ENCODE measurements around the gene CTNNBIP1.

Gene CTNNBIP1

DNA sequence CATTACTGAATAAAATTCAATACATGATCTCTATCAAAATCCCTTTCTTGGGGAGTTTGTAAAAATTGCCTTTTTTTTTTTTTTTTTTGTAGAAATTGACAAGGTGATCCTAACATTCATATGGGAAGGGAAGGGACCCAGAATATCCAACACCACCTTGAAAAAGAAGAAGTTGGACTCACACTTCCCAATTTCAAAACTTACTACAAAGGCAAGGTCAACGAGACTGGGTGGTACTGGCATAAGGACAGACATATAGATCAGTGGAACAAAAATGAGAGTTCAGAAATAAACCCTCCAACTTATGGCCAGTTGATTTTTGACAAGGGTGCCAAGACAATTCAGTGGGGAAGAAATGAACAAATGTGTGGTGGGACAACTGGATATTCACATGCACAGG lies 54.9 kb downstream of the CTNNBIP1 start:
- ATAC-seq: no peak
- TF ChIP-seq CSDC2 (CRISPR knock-in tag; IDR thresholded peaks at IDR 0.05): no peak
- TF ChIP-seq ZFP3 (CRISPR knock-in tag; IDR thresholded peaks at IDR 0.05): no peak
- TF ChIP-seq GLIS3 (CRISPR knock-in tag; IDR thresholded peaks at IDR 0.05): no peak
- TF ChIP-seq ZFP30 (CRISPR knock-in tag; IDR thresholded peaks at IDR 0.05): no peak
- TF ChIP-seq ISL1 (CRISPR knock-in tag; IDR thresholded peaks at IDR 0.05): no peak
- TF ChIP-seq TSHZ2 (CRISPR knock-in tag; IDR thresholded peaks at IDR 0.05): no peak
- TF ChIP-seq SNAI2 (CRISPR knock-in tag; IDR thresholded peaks at IDR 0.05): no peak
- TF ChIP-seq, protein P1, sequence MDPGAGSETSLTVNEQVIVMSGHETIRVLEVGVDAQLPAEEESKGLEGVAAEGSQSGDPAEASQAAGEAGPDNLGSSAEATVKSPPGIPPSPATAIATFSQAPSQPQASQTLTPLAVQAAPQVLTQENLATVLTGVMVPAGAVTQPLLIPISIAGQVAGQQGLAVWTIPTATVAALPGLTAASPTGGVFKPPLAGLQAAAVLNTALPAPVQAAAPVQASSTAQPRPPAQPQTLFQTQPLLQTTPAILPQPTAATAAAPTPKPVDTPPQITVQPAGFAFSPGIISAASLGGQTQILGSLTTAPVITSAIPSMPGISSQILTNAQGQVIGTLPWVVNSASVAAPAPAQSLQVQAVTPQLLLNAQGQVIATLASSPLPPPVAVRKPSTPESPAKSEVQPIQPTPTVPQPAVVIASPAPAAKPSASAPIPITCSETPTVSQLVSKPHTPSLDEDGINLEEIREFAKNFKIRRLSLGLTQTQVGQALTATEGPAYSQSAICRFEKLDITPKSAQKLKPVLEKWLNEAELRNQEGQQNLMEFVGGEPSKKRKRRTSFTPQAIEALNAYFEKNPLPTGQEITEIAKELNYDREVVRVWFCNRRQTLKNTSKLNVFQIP (CRISPR knock-in tag; IDR thresholded peaks at IDR 0.05; ENCODE audit: borderline replicate concordance, low read depth): no peak
- TF ChIP-seq ESRRG (CRISPR knock-in tag; IDR thresholded peaks at IDR 0.05): no peak
- TF ChIP-seq, protein P2, sequence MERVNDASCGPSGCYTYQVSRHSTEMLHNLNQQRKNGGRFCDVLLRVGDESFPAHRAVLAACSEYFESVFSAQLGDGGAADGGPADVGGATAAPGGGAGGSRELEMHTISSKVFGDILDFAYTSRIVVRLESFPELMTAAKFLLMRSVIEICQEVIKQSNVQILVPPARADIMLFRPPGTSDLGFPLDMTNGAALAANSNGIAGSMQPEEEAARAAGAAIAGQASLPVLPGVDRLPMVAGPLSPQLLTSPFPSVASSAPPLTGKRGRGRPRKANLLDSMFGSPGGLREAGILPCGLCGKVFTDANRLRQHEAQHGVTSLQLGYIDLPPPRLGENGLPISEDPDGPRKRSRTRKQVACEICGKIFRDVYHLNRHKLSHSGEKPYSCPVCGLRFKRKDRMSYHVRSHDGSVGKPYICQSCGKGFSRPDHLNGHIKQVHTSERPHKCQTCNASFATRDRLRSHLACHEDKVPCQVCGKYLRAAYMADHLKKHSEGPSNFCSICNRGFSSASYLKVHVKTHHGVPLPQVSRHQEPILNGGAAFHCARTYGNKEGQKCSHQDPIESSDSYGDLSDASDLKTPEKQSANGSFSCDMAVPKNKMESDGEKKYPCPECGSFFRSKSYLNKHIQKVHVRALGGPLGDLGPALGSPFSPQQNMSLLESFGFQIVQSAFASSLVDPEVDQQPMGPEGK (CRISPR knock-in tag; IDR thresholded peaks at IDR 0.05; ENCODE audit: borderline replicate concordance): no peak
- TF ChIP-seq ZNF70 (CRISPR knock-in tag; IDR thresholded peaks at IDR 0.05): no peak
- no peak for TF ChIP-seq OSR1 (CRISPR knock-in tag; IDR thresholded peaks at IDR 0.05)
- TF ChIP-seq ARNTL (CRISPR knock-in tag; IDR thresholded peaks at IDR 0.05; ENCODE audit: borderline replicate concordance, low read depth): no peak

GRCh38 chr1:9853249-9853595 lies 56.8 kb downstream of the CTNNBIP1 start:
- TF ChIP-seq CREB5 (CRISPR knock-in tag; IDR thresholded peaks at IDR 0.05; ENCODE audit: low read depth) (no peak), ZNF565 (CRISPR knock-in tag; conservative IDR thresholded peaks at IDR 0.05; ENCODE audit: low read depth) (no peak), RARB (CRISPR knock-in tag; IDR thresholded peaks at IDR 0.05) (no peak), SNAI2 (CRISPR knock-in tag; IDR thresholded peaks at IDR 0.05) (no peak), OSR1 (CRISPR knock-in tag; IDR thresholded peaks at IDR 0.05) (no peak), ZFP30 (CRISPR knock-in tag; IDR thresholded peaks at IDR 0.05) (no peak), ZFP3 (CRISPR knock-in tag; IDR thresholded peaks at IDR 0.05) (no peak), ARNTL (CRISPR knock-in tag; IDR thresholded peaks at IDR 0.05; ENCODE audit: borderline replicate concordance, low read depth) (no peak), CSDC2 (CRISPR knock-in tag; IDR thresholded peaks at IDR 0.05) (no peak), CSRNP3 (CRISPR knock-in tag; IDR thresholded peaks at IDR 0.05) (no peak), TCF4 (CRISPR knock-in tag; IDR thresholded peaks at IDR 0.05; ENCODE audit: borderline replicate concordance) (no peak), ZC3H10 (CRISPR knock-in tag; IDR thresholded peaks at IDR 0.05) (no peak)
- TF ChIP-seq, protein P2 (CRISPR knock-in tag; IDR thresholded peaks at IDR 0.05; ENCODE audit: borderline replicate concordance): no peak
- ATAC-seq: no peak
